Activated CD8-positive, alpha-beta T cell treated with anti-CD3 and anti-CD28 coated beads, Interleukin-2, amount 10 ng/mL, durations not matched to agents 7 days and 5 days (primary cell): Measurements from ENCODE around the gene CPNE5. TPM values are rescaled to one million over a fixed set of nuclear protein-coding genes. Genes with fewer than 3 reads are reported as not detected.

ENCODE experiments used
- ATAC-seq: fragments of 150-1000 bp; cut with Tn5 transposase; one replicate; pipeline ENCODE4 v1.10.0; 2021; ENCODE audit warnings: moderate library complexity
- CTCF ChIA-PET: fragments of 350-600 bp; sonication (Branson Sonifier 250); formaldehyde crosslinking; loops from one replicate; lab custom pipeline; 2021; ENCODE audit warnings: antibody characterized with exemption; lab: Charles Lee
- POLR2A ChIA-PET: fragments of 350-600 bp; sonication (Branson Sonifier 250); formaldehyde crosslinking; loops from one replicate; lab custom pipeline; 2021; ENCODE audit warnings: antibody characterized with exemption; lab: Charles Lee
- DNase-seq: peaks from one replicate; pipeline ENCODE4 v3.0.0-alpha.2; 2020
- H3K27ac Mint-ChIP-seq: one replicate; pipeline ENCODE4 v1.8.0; 2021; ENCODE audit warnings: mild to moderate bottlenecking, mixed read lengths
- H3K27me3 Mint-ChIP-seq: one replicate; pipeline ENCODE4 v1.8.0; 2021; ENCODE audit warnings: low read depth, mixed read lengths
- H3K36me3 Mint-ChIP-seq: one replicate; pipeline ENCODE4 v1.8.0; 2021; ENCODE audit warnings: low read depth, mixed read lengths
- H3K4me1 Mint-ChIP-seq: one replicate; pipeline ENCODE4 v1.8.0; 2021; ENCODE audit warnings: low read depth, mixed read lengths
- H3K4me3 Mint-ChIP-seq: one replicate; pipeline ENCODE4 v1.8.0; 2021; ENCODE audit warnings: mild to moderate bottlenecking, mixed read lengths
- H3K9me3 Mint-ChIP-seq: one replicate; pipeline ENCODE4 v1.8.0; 2022; ENCODE audit warnings: mixed read lengths; ENCODE audit not compliant: insufficient read depth
- total RNA-seq, 2 experiments: library from RNA; stranded (reverse); gene quantifications; one replicate each; pipeline ENCODE4 v1.2.3, GENCODE V29; 2021

CPNE5 gene
- total RNA-seq, 2 experiments from 2014 or later, result 1.4 to 1.7 TPM

DNA sequence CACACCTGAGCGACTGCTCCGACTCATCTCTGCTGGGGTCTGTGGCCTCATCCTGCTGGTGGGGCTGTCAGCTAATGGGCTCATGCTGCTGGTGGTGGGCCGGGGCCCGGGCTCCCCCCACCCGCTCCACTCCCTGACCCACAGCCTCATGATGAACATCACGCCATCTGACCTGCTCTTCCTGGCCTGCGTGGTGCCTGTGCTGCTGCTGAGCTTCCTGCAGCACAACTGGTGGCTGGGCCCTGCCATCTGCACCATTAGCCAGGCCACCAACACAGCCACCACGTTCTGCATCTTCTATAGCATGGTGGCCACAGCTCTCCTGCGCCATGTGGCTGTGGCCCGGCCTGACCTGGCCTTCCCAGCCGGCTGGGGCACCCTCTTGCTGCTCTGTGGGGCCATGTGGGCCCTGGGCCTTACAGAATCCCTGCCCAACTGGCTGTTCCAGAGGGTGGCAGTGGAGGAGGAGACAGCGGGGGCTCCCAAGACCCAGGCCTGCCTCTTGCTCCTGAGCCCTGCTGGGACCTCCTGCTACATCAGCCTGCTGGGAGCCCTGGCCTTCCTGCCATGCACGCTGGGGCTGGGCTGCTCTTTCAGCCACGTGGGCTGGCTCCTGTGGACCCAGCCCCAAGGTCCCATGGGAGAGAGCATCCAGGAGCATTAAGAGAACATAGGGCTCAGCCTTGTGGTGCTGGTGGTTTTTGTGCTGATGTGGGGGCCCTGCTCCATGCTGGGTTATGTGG is 102.0 kb downstream of the CPNE5 start:
- no peak overlapping the region for H3K4me3 Mint-ChIP-seq
- no peaks in the 10 kb centered on the region for H3K9me3 Mint-ChIP-seq
- no peaks in the 10 kb centered on the region for H3K36me3 Mint-ChIP-seq
- ChIA-PET POLR2A (no interaction called here), CTCF (no interaction called here)
- DNase-seq, result no peak
- no peak overlapping the region for H3K27ac Mint-ChIP-seq
- H3K27me3 Mint-ChIP-seq, result no peaks in the 10 kb centered on the region
- ATAC-seq, result no peak
- H3K4me1 Mint-ChIP-seq, result peaks cover 18% of the 10 kb centered on the region

DNA sequence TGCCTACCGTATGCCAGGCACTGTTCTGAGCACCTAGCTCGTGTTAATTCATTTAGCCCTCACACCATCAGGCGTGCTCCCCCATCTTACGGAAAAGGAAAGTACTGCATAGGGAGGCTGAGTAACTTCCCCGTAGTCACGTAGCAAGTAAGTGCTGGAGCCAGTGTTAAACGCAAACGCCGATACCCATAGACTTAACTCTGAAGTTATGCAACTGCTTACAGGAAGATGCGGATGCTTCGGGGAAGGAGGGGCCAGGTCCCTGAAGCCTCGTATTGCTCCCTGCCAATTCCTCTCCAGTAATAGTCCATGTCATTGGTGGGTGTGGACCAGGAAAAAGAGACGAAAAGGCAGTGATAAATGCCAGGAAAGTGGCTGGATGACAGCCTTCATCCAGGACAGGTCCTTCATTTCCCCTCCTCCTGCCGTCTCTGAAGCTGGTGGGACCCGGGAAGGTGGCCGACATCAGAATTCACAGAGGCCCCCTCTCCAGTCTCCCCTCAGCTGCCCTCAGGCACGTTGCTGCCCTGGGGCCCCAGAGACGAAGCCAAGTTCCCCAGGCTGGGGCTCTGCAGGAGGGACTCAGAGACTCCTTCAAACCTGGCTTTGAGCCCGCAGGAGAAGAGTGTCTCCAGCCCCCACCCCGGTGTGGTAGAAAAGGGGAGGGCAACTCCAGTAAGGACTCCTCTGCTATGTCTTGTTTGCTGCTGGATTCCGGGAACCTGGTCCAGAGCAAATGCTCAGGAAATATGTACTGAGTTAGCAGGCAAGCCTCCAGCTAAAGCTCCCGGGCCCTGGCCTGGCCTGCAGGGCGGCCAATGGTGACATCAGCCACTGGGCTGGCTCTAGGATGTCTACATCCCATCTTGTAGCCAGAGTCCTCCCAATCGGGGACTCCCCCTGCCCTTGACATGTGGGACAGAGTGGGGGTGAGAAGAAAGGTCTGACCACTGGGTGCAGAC is 103.9 kb downstream of the CPNE5 start:
- H3K4me1 Mint-ChIP-seq, result peaks cover 15% of the 10 kb centered on the region
- H3K36me3 Mint-ChIP-seq, result no peaks in the 10 kb centered on the region
- no peaks in the 10 kb centered on the region for H3K9me3 Mint-ChIP-seq
- CTCF ChIA-PET, result interaction anchor here (1.0 to 1.9 kb wide), 5 partner anchors 11 to 111 kb away, joined by 3 to 7 read pairs (median 4); no protein-coding TSS in a partner anchor
- POLR2A ChIA-PET, result interaction anchor here (1.0 kb wide), 1 partner anchor 20 kb away, joined by 3 read pairs; no protein-coding TSS in a partner anchor
- H3K27ac Mint-ChIP-seq, result peak overlapping the region; percentile 51
- peak; percentile 81 for ATAC-seq
- H3K27me3 Mint-ChIP-seq, result peaks cover 3% of the 10 kb centered on the region
- H3K4me3 Mint-ChIP-seq, result no peak overlapping the region
- DNase-seq, result peak; percentile 53

DNA sequence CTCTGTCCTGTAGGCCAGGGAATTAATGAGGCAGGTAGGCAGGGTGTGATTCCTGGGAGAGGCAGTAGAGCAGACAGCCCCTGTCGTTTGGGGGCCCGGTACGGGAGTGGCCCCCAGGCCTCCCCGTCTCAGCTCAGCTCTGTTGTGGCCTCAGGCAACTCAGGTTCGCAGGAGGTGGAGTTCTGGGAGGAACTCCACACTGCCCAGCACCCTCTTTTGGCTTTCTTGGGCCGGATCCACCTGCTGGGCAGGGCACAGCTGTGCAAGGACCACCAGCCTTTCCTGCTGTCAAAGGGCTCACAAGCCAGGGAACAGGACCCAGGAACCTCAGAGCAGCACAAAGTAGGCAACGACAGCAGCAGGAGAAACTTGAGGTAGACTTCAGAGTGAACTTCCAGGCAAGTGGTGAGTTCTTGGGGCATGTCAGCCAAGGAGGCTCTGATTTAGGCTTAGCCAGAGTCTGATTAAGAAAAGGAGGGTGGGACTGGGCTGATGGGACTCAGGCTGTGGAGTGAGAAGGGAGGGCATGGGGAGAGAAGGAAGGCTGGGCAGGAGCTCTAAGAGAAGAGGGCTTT is 104.7 kb downstream of the CPNE5 start:
- CTCF ChIA-PET, result interaction anchor here (1.0 to 1.9 kb wide), 4 partner anchors 10 to 110 kb away, joined by 3 to 7 read pairs (median 4); no protein-coding TSS in a partner anchor
- ATAC-seq (no peak), DNase-seq (no peak)
- Mint-ChIP-seq H3K9me3 (no peaks in the 10 kb centered on the region), H3K36me3 (no peaks in the 10 kb centered on the region), H3K4me3 (no peak overlapping the region), H3K4me1 (peaks cover 11% of the 10 kb centered on the region), H3K27ac (peak overlapping the region; percentile 55), H3K27me3 (peaks cover 3% of the 10 kb centered on the region)
- POLR2A ChIA-PET, result interaction anchor here (1.0 kb wide), 1 partner anchor 21 kb away, joined by 3 read pairs; no protein-coding TSS in a partner anchor

DNA sequence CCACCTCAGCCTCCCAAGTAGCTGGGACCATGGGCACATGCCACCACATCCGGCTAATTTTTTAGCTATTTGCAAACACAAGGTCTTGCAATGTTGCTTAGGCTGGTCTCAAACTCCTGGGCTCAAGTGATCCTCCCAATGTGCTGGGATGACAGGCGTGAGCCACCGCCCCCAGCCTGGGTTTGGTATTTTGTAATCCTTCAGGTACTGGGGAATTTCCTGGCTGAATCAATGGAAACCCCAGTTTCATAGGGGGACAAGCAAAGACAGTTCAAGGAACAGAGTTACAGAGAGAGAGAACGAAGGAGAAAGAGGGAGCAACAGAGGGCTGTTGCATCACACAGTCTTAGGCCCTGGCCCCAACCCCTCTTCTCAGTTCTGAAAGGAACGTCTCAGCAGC is 105.9 kb downstream of the CPNE5 start:
- Mint-ChIP-seq H3K27ac (no peak overlapping the region), H3K4me1 (peaks cover 14% of the 10 kb centered on the region), H3K4me3 (no peak overlapping the region), H3K36me3 (no peaks in the 10 kb centered on the region), H3K9me3 (no peaks in the 10 kb centered on the region), H3K27me3 (peaks cover 3% of the 10 kb centered on the region)
- ATAC-seq, result no peak
- ChIA-PET POLR2A (interaction anchor here (0.7 to 0.9 kb wide), 2 partner anchors 36 to 122 kb away, joined by 3 read pairs; no protein-coding TSS in a partner anchor), CTCF (interaction anchor here (0.6 to 1.2 kb wide), 4 partner anchors 9 to 54 kb away, joined by 3 to 5 read pairs (median 3); no protein-coding TSS in a partner anchor)
- DNase-seq, result no peak

DNA sequence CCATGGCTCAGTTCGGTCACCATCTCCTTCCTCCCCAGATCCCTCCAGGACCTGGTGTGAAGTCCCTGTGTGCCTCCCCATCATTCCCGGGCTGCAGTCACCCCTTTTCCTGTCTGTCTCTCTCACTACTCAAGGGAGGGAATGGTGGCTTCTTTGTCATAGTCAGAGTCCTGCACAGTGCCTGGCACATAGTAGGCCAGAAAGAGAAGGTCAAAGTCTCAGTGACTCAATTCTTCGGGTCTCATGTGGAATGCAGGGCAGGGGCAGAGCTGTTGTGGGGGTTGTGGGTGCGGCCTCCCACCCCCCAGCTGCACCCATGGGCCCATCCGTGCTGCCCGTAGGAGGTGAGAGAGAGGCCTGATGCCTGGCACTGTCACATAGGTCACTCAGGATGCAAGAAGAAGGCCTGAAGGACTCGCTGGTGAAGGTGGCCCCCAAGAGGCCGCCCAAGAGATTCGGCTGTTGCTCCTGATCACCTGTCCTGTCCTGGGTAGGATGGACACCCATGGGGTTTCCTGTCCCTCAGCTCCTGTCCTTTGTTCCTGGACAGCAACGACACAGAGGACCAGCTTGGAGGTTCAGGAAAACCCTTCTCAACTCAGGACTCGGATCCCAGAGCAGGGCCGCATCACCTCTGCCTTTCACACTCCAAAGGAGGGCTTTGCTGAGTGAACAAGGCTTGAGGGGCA is 107.5 kb downstream of the CPNE5 start:
- H3K4me3 Mint-ChIP-seq, result no peak overlapping the region
- H3K9me3 Mint-ChIP-seq, result no peaks in the 10 kb centered on the region
- ChIA-PET POLR2A (no interaction called here), CTCF (interaction anchor here (0.7 to 1.1 kb wide), 3 partner anchors 26 to 117 kb away, joined by 3 to 4 read pairs (median 4); no protein-coding TSS in a partner anchor)
- H3K36me3 Mint-ChIP-seq, result no peaks in the 10 kb centered on the region
- H3K27me3 Mint-ChIP-seq, result peaks cover 3% of the 10 kb centered on the region
- no peak overlapping the region for H3K27ac Mint-ChIP-seq
- H3K4me1 Mint-ChIP-seq, result peaks cover 29% of the 10 kb centered on the region
- ATAC-seq (no peak), DNase-seq (no peak)

DNA sequence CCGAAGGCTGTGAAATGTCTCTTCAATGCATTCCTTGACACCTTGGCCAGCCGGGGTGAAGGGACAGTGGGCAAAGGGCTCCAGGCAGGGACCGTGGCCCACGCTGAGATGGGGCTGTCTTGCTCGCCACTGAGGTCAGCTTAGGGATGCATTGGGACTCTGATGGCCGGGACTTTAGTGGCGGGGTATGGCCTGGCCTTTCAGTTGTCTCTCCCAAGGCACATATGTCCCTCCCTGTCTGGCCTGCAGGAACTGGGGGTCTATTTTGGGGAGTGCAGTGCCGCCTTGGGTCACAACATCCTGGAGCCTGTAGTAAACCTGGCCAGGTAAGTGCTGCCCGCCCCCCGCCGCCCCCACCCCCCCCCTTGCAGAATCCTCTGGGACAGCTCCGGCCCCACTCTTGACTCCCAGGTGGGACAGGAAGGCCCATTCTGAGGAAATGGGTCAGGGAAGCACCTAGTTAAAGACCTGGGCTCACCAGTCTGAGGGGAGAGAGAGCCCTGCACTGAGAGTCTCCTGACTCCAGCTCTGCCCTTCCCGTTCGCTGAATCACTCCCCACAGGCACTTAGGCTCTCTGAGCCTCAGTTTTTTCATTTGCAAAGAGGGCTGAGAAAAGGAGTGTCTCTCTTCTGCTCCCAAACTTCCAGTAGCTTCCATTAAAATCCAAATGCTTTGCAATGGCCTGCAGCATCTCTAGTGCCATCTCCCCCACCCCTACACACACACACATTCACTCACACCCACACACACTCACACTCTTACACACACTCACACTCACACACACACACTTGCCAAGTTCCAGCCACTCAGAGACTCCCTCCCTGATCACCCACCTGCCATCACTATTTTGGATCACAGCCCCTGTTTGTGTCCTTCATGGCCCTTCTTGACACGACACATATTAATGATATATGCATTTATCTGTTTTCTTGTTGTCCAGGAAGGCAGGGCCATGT is 108.5 kb downstream of the CPNE5 start:
- H3K4me1 Mint-ChIP-seq, result peaks cover 32% of the 10 kb centered on the region
- H3K27ac Mint-ChIP-seq, result peak overlapping the region; percentile 31
- no peak overlapping the region for H3K4me3 Mint-ChIP-seq
- ATAC-seq (no peak), DNase-seq (no peak)
- no peaks in the 10 kb centered on the region for H3K9me3 Mint-ChIP-seq
- ChIA-PET CTCF (interaction anchor here (1.1 kb wide), 1 partner anchor 28 kb away, joined by 4 read pairs; no protein-coding TSS in a partner anchor), POLR2A (no interaction called here)
- no peaks in the 10 kb centered on the region for H3K36me3 Mint-ChIP-seq
- H3K27me3 Mint-ChIP-seq, result peaks cover 3% of the 10 kb centered on the region

DNA sequence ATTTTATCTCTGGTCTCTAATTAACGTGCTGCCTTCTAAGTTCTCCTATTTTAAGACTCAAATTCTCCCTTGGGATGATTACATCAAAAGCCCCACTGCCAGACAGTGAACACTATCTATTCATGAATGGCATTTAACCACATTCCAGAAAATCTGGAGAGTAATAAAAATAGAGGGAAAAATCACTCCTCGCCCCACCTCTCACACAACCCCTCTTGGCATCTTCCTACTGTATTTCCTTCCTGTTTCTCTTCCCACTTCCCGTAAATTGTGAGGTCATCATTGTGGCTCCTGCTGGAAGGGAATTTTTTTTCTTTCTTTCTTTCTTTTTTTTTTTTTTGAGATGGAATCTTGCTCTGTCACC is 110.1 kb downstream of the CPNE5 start:
- H3K9me3 Mint-ChIP-seq, result no peaks in the 10 kb centered on the region
- H3K27me3 Mint-ChIP-seq, result peaks cover 3% of the 10 kb centered on the region
- ATAC-seq (no peak), DNase-seq (no peak)
- H3K4me3 Mint-ChIP-seq, result no peak overlapping the region
- CTCF ChIA-PET, result interaction anchor here (1.4 to 1.7 kb wide), 2 partner anchors 29 to 114 kb away, joined by 3 to 4 read pairs; no protein-coding TSS in a partner anchor
- peaks cover 23% of the 10 kb centered on the region for H3K4me1 Mint-ChIP-seq
- no peak overlapping the region for H3K27ac Mint-ChIP-seq
- POLR2A ChIA-PET, result no interaction called here
- no peaks in the 10 kb centered on the region for H3K36me3 Mint-ChIP-seq

DNA sequence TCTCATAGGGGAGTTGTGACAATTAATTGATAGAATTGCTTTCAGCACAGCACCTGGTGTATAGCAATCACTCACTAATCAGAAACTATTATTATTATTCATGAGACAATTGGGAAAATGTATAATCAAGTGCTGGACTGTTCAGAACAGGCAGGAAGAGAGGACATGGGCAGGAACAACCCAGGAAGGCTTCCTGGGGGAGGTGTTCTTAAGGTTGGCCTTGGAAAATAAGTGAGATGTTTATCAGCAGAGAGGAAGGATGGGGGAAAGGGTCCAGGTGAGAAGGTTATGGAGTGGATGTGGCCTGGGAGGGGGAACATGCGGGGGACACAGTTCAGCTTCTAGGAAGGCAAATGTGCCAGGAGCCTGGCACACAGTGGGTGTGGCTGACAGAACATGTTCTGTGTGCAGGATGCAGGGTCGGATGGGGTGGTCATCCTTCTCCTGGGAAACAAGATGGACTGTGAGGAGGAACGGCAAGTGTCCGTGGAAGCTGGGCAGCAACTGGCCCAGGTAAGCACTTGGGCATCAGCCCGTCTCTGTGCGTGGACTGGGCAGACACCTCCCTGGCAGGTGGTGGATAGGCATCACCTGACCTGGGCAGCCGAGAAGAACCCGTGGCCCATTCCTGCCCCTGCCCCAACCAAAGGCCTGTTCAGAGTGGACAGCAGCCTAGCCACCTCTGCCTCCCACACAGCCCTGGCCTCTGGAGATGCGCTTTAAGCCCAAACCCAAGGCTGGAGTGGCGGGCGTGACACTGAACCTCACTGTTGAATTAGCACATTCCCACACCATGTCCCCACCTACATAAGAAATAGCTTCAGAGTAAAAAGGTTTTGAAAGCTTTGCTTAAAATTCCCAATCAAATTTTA is 110.7 kb downstream of the CPNE5 start:
- Mint-ChIP-seq H3K27ac (no peak overlapping the region), H3K9me3 (no peaks in the 10 kb centered on the region), H3K4me1 (peaks cover 23% of the 10 kb centered on the region), H3K36me3 (no peaks in the 10 kb centered on the region), H3K27me3 (peaks cover 3% of the 10 kb centered on the region), H3K4me3 (no peak overlapping the region)
- CTCF ChIA-PET, result interaction anchor here (1.4 to 1.7 kb wide), 2 partner anchors 29 to 113 kb away, joined by 3 to 4 read pairs; no protein-coding TSS in a partner anchor
- no peak for ATAC-seq
- POLR2A ChIA-PET, result no interaction called here
- DNase-seq, result no peak

DNA sequence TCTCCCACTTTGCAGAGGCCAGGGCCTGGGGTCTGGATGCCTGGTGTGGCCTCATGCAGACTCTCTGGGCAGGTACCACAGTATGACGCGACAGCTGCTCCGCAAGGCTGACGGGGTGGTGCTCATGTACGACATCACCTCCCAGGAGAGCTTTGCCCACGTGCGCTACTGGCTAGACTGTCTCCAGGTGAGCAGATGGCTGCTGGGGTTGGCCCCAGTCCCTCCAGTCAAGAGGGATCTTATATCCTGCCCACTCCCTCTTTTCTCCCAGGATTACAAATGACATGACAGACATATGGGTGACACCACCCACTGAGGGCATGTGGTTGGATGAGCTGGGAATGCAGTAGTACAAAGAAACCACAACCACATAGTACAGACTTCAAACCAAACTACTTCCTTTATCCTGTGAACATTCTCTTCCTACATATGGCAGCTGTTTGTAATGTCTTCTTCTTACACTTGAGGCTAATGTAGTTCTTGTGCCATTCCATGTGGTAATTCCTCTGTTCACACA is 111.7 kb downstream of the CPNE5 start:
- POLR2A ChIA-PET, result no interaction called here
- CTCF ChIA-PET, result interaction anchor here (1.7 to 2.3 kb wide), 2 partner anchors 28 to 112 kb away, joined by 3 to 11 read pairs; no protein-coding TSS in a partner anchor
- peak; percentile 38 for ATAC-seq
- Mint-ChIP-seq H3K9me3 (no peaks in the 10 kb centered on the region), H3K36me3 (no peaks in the 10 kb centered on the region), H3K27ac (no peak overlapping the region), H3K4me3 (no peak overlapping the region), H3K4me1 (peaks cover 23% of the 10 kb centered on the region), H3K27me3 (peaks cover 3% of the 10 kb centered on the region)
- DNase-seq, result peak; percentile 35
